Activated T-cell treated with anti-CD3 and anti-CD28 coated beads for 1 hour (primary cell): ENCODE data around the gene HINT2.

Experiments
- DNase-seq: peaks from one replicate; pipeline ENCODE4 v3.0.0-alpha.2; 2020; ENCODE audit warnings: low read depth

The HINT2 gene

DNA sequence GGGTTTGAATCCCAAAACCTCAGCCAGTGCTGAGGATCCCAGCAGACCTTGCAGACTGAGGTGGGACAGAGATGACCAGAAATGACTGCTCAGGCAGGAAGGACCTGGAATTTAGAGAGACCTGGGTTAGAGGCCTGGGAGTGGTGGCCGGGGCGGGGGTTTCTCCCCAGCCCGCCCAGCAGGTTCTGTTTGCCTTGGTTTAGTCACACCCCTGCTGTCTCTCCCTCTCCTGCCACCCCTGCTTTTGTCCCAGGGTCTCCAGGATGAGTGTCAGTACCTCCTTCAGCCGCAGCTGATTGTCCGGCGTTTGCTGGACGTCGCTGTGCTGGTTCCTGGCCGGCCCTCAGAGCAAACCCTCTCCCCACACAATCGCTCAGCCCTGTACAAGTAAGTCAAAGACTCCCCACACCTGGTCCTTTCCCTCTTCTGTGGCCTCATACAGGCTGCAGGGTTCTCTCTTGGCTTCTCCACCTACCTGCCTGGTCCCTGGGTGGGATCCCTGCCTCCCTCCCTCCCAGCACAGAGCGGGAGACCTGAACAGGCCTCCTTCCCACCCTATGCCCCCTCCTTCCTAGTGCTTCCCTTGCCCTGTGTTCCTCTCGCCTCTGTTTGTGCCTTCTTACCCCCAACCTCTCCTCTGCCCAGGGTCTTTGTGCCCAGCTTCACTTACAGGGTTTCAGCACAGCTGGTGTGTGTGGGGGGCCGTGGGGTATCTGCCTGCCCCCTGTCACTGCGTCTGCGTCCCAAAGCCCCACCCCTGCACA is 26.2 kb upstream of the HINT2 start:
- DNase-seq, result no peak

DNA sequence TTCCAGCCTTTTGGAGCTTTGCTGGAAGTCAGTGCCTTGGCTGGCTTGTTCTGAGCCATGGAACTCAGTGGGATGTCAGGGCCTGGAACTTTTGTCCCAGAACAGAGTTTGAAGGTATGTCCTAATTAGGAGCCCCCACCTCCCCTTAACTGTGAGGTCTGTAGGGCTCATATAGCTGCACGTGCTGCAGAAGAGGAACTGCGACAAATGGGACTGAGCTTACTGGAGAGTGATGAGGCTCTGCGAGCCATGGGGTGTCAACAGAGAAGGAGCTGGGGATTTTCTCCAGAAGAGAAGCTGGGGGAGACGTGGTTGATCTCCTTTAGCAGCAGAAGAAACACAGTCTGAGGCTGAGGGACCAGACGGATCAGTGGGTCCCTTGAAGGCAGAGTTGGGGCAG is 25.1 kb upstream of the HINT2 start:
- DNase-seq, result no peak

DNA sequence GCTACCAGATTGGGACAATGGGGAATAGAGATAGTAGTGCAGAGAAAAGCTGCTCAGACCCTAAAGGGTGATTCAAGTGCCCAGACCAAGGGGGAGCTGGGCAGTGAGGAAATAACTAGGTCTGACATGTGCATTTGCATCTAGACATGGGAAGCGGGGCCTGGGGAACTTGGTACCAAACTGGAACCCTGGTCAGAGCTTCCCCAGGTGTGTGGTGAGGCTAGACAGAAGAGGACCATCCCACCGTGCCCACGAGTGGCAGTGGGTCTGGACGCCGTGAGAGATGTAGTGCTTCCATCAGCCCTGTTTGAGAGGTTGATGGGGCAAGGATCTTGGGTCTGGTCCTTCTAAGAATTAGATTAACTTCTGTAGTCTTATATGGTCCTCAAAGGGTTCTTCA is 21.8 kb upstream of the HINT2 start:
- DNase-seq, result no peak

GRCh38 chr9:35835766-35836165 is 20.9 kb upstream of the HINT2 start:
- DNase-seq, result no peak

GRCh38 chr9:35835216-35835632 is 20.4 kb upstream of the HINT2 start:
- DNase-seq, result no peak

DNA sequence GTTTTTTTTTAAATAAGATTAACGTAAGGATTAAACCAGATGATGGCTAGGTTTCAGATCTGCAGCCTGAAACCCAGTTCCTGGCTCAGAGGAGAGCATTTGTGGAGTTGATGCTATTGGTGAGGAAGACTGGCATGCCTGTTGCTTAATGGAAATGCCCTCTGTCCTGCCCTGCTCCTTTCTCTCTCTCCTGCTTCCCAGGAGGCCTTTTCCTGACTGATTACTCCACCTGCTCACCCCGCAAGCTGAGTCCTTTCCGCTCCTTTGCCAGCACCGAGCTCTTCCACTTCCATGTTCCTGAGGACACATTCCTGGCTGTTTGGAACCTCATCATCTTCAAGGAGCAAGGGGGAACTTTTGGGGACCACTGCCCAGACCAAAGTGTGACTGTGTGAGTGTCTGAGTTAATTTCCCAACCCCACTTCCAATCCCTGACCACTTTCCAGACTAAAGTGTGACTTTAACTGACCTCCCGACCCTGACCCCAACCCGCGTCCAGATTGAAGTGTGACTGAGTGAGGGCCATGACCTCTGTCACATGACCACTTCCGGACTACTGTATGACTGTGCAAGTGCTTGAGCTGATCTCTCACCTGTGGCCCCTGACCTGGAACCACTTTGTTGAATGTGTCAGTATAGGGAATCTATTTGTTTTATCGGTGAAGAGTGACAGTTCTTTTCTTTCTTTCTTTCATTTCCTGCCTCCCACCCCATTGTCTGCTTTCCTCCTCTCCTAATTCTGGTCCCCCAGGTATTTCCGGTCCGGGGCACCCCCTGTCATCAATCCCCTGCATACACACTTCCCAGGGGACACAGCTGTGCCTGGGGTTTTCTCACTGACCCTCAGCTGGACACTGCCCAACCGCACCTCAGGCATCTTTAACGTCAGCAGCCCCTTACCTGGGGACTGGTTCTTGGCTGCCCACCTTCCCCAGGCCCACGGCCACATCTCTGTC is 19.7 kb upstream of the HINT2 start:
- no peak for DNase-seq

GRCh38 chr9:35832814-35833213 is 18.0 kb upstream of the HINT2 start:
- no peak for DNase-seq

GRCh38 chr9:35831040-35831439 is 16.2 kb upstream of the HINT2 start:
- DNase-seq, result no peak

DNA sequence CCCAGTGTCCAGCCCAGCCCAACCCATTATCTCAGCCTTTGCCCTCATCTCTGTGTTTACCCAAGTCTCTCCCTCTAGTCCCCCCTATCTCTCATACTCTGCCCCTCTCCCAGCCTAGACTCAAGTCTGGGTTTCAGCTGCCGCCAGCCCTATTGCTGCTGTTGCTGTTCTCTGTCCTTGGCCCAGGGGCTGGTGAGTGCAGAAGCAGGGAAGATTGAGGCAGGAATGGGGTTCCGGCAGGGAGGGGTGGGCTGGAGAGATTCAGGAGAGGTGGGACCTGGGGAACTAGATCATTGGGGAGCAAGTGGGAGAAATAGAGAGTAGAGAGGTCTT is 14.9 kb upstream of the HINT2 start:
- DNase-seq, result no peak

- peak; percentile 95 for DNase-seq
Measured at GRCh38 chr9:35829084-35829763, 14.4 kb upstream of the HINT2 start, which contains the start of gene TMEM8B. TSS of gene TMEM8B (plus strand) at chr9:35829228. CDS start at chr9:35829448, 220 bp downstream.

GRCh38 chr9:35828716-35829083 is 13.9 kb upstream of the HINT2 start, which contains the start of gene FAM221B:
TSS of gene FAM221B (minus strand) at chr9:35828732. CDS start at chr9:35826161, 2,571 bp downstream.
- DNase-seq, result no peak

GRCh38 chr9:35827486-35827885 is 12.6 kb upstream of the HINT2 start:
- no peak for DNase-seq

DNA sequence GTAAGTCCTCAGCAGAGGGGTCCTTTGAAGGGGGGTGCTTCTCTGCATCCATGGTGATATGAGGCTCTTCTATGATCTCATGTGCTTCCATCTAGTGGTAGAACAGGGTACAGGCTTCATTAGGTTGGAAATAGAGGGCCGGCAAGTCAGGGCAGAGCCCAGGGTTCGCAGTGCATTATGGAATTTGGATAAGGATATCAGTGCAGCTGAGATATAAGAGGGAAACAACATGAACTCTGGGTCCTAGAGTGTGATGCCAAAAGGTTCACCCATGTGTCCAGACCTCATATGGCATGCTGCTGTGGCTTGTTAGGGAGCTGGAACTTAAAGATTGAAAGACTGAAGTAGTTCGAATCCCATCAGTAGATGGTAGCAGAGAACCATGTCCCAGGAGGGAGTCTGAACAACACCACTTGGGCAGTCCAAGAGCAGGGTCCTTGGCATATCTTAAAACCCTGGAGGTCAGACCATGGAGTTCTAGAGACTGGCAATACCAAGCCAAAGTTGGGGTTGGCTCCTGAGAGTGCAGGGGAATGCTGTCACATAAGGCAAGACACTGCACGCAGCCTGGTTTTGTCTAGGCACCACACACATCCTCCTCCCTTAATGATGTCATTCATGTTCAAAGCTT is 11.3 kb upstream of the HINT2 start:
- no peak for DNase-seq

GRCh38 chr9:35822926-35823325 is 8.1 kb upstream of the HINT2 start:
- DNase-seq, result no peak

- no peak for DNase-seq
Measured at GRCh38 chr9:35820076-35820475, 5.2 kb upstream of the HINT2 start.

DNA sequence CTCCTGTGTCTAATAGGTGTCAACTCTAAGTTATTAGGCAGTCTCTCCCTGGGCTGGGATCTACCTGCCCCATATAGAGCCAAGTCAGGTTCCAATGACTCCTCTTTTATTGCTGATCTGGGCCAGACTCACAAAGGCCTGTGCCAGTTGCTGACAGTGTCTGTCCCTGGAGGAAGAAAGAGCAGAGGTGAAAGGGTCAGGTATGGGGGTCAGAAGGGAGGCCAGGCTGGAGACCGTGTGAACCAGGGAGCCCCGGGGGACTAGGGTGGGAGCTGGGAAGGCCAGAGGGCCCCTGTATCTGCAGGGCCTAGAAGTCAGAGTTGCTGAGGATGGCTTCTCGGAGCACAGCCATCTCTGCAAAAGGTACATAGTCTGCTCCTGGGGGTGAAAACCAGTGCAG is 3.5 kb upstream of the HINT2 start:
- DNase-seq, result no peak

DNA sequence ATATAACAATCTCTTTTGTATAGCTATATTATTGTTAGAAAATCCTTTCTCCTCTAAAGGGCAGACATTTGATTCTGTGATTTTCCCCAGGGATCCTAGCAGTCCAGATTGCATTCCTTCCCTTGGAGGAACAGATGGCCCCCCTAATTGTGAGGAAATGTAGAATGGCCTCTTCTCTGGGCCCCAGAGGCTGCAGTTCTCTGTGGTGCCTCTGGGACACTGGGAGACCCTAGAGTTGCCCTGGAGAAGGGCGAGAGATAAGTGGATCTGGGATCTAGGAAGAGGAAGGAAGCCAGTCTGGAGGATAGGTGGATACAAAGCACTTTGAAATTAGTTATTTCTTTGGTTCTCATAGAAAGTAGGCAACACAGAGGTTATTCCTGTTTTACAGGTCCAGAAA is 1.9 kb upstream of the HINT2 start:
- DNase-seq, result no peak

DNA sequence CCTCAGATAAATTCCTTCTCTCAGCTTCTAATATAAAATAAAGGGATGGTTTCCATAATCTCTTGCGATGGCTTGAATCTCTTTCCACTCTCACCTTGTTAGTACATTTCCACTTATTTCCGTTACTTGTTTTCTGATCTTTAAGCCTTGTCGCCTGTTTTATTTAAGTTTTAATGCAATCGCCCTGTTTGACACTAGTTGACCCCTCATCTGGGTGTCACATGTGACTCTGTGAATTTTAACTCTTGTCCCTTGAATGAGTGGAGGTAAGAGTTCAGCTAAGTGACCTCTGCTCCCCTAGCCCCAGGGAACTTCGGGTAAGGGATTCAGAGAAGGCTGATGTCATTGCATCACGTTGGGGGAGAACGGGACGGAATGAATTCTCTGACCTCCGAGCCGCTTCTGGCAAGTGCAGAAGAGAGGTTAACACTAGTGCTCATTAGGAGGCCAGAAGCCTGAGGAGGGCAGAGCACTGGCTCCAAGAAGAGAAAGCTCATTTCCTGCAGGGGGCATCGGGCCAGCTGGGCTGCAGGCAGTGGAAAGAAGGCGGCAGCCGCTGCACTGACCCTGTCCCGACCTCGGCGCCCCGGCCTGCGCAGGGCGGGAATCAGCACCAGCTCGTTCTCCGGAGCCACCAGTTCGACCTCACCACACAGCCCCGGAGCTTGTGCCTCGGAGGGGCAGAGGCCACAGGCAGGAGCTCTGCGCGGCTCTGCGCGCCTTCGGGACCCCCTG is 569 bp downstream of the HINT2 start:
- peak; percentile 22 for DNase-seq

- no peak for DNase-seq
Measured at GRCh38 chr9:35813434-35814105, 1.3 kb downstream of the HINT2 start.

DNA sequence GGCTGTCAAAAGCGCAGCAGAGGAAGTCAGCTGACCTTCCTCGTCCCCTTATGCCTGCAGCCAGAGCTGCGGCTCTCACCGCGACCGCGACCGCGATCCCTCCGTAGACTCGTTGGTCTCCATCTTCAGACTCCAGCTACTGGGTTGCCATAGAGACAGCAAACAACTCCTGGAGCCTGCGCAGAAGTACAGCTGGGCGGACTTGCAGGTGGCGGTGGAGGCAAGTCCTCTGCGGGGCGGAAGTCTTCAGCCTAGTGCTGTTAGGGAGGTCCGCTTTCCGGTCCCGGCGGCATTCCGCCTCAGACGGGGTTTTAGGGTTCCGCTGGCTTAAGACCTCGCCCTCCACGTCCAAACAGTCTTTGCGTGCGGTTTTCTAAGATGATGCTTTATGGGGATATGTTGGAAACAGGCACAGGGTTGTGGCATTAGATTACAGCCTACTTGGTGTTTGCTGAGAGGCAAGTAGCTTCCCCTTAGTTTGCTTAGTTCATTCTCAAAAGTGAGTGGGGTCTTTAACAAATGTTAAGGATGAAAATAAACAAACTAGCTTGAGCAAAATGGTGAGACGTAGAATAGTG is 2.7 kb downstream of the HINT2 start, which contains the start of gene SPAG8:
TSS of gene SPAG8 (minus strand) at position 238 of the 578 bp plus-strand sequence. CDS start at position 123, 115 bp downstream.
- DNase-seq, result peak; percentile 84
